PFSK-1 (cell line): ENCODE data around the gene KPNA1.

Source experiments
- FOXP2 ChIP-seq: optimal IDR thresholded peaks from 2 replicates; pipeline ENCODE3; 2011; ENCODE audit warnings: borderline replicate concordance, control low read depth, inconsistent platforms; ENCODE audit not compliant: insufficient read depth; ENCODE audit errors: extremely low read length, extremely low read depth
- POLR2AphosphoS5 ChIP-seq: IDR thresholded peaks from 2 replicates; pipeline ENCODE4 v1.6.1; 2012; ENCODE audit warnings: low read depth, mild to moderate bottlenecking, control low read depth, low read length, moderate library complexity
- SIN3A ChIP-seq: IDR thresholded peaks from 2 replicates; pipeline ENCODE4 v1.6.1; 2012; ENCODE audit warnings: mild to moderate bottlenecking, low read length, moderate library complexity, borderline replicate concordance; ENCODE audit not compliant: insufficient read depth
- TAF1 ChIP-seq: IDR thresholded peaks from 2 replicates; pipeline ENCODE4 v1.6.1; 2012; ENCODE audit warnings: low read length, control low read depth, borderline replicate concordance; ENCODE audit not compliant: insufficient read depth
- TF ChIP-seq, protein P1 (sequence below), 2 experiments: IDR thresholded peaks; 2 replicates each; pipeline versions ENCODE4 v1.6.1 to v1.8.0; 2011 to 2012; ENCODE audit warnings: low read depth in 2 of 2, low read length in 2 of 2, control low read depth in 1 of 2, inconsistent platforms in 1 of 2, mild to moderate bottlenecking in 1 of 2, moderate library complexity in 1 of 2; ENCODE audit not compliant: insufficient read depth in 1 of 2

The KPNA1 gene

DNA sequence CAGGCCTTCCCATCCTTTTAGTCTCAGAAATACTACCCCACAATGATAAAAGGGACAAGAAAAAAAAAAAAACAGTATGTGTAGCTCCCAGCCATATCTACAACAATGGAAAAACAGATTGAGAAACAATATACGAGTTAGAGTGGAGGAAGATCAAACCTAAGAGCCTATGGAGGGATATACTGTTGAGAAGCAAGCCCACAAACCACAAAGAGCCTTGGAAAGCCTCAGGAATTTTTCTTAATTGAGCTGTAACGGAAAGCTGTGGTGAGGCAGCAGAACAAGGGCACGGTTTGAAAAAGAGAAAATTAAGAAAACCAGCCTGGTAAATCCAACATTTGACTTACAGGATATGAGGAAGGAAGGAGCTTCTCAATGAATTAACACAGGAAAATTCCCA lies 21.4 kb downstream of the KPNA1 start:
- TF ChIP-seq POLR2AphosphoS5 (no peak), TAF1 (no peak), SIN3A (no peak), FOXP2 (no peak)
- TF ChIP-seq, protein P1, sequence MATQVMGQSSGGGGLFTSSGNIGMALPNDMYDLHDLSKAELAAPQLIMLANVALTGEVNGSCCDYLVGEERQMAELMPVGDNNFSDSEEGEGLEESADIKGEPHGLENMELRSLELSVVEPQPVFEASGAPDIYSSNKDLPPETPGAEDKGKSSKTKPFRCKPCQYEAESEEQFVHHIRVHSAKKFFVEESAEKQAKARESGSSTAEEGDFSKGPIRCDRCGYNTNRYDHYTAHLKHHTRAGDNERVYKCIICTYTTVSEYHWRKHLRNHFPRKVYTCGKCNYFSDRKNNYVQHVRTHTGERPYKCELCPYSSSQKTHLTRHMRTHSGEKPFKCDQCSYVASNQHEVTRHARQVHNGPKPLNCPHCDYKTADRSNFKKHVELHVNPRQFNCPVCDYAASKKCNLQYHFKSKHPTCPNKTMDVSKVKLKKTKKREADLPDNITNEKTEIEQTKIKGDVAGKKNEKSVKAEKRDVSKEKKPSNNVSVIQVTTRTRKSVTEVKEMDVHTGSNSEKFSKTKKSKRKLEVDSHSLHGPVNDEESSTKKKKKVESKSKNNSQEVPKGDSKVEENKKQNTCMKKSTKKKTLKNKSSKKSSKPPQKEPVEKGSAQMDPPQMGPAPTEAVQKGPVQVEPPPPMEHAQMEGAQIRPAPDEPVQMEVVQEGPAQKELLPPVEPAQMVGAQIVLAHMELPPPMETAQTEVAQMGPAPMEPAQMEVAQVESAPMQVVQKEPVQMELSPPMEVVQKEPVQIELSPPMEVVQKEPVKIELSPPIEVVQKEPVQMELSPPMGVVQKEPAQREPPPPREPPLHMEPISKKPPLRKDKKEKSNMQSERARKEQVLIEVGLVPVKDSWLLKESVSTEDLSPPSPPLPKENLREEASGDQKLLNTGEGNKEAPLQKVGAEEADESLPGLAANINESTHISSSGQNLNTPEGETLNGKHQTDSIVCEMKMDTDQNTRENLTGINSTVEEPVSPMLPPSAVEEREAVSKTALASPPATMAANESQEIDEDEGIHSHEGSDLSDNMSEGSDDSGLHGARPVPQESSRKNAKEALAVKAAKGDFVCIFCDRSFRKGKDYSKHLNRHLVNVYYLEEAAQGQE (IDR thresholded peaks at IDR 0.05; ENCODE audit: insufficient read depth in 1 of 2, low read depth in 2 of 2, low read length in 2 of 2): no peak

DNA sequence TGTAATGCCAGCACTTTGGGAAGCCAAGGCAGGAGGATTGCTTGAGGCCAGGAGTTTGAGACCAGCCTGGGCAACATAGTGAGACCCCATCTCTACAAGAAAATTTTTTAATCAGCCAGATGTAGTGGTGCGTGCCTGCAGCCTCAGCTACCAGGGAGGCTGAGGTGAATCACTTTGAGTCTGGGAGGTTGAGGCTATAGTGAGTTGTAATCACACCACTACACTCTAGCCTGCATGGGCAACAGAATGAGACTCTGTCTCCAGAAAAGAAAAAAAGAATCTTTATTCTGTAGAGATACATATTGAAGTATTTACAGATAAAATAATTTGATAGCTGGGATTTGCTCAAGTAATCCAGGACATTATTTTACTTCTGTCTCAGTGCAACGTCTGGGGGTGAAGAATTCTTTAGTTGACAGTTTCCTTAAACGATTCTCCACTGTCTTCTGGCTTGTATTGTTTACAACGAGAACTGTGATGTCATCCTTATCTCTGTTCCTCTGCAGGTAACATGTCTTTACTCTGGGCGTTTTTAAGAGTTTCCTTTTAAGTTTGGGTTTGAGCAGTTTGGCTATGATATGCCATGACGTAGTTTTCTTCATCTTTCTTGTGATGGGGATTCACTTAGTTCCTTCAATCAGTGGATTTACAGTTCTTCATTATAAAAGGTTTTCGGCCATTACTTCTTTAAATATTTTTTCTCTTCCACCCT lies 26.3 kb downstream of the KPNA1 start:
- TF ChIP-seq SIN3A (no peak), FOXP2 (no peak), POLR2AphosphoS5 (no peak), TAF1 (no peak)
- TF ChIP-seq, protein P1 (IDR thresholded peaks at IDR 0.05; ENCODE audit: insufficient read depth in 1 of 2, low read depth in 2 of 2, low read length in 2 of 2): no peak

DNA sequence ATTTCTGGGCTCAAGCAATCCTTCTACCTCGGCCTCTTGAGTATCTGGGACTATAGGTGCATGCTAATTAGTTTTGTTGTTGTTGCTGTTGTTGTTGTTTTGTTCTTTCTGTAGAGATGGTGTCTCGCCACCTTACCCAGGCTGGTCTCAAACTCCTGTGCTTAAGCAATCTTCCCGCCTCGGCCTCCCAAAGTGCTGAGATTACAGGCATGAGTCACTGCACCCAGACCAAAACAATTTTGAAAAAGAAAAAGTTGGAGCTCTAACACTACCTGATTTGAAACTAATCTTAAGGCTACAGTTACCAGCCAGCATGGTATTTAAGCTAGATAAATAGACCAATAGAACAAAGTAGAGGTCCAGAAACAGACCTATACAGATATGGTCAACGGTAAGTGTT lies 29.8 kb downstream of the KPNA1 start:
- no peak for TF ChIP-seq POLR2AphosphoS5
- no peak for TF ChIP-seq FOXP2
- no peak for TF ChIP-seq SIN3A
- TF ChIP-seq, protein P1 (IDR thresholded peaks at IDR 0.05; ENCODE audit: insufficient read depth in 1 of 2, low read depth in 2 of 2, low read length in 2 of 2): no peak
- TF ChIP-seq TAF1: no peak

DNA sequence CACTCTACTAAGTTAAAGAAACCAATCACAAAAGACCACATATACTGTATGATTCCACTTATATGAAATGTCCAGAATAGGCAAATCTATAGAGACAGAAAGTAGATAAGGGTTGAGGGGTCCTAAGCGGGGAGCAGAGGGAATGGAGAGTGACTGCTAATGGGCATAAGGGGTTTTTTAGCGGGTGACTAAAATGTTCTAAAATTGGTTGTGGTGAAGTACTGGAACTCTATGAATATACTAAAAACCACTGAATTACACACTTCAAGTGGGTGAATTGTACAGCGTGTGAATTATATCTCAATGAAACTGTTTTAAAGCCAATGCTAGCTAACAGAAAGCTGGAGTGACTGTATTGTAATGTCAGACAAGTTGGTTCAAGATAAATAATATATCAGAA lies 33.3 kb downstream of the KPNA1 start:
- TF ChIP-seq, protein P1 (IDR thresholded peaks at IDR 0.05; ENCODE audit: insufficient read depth in 1 of 2, low read depth in 2 of 2, low read length in 2 of 2): no peak
- TF ChIP-seq POLR2AphosphoS5 (no peak), SIN3A (no peak), FOXP2 (no peak), TAF1 (no peak)
